Measurements from ENCODE around the gene NPLOC4. TPM values are rescaled to one million over a fixed set of nuclear protein-coding genes. Genes with fewer than 3 reads are reported as not detected.

Gene NPLOC4
- total RNA-seq, 4 donors from 2014 or later: 14.6 to 86.3 (median 30.9) TPM

GRCh38 chr17:81567191-81567590, 69.7 kb downstream of the NPLOC4 start:
- H3K27ac ChIP-seq: peak overlapping the region; percentile 72 to 80
- intact Hi-C loops (cut with DNase I; ENCODE audit: low total_unique reads): no loop called here
- peak overlapping the region in 1 of 2 donors; percentile 6 for H3K4me3 ChIP-seq
- peaks cover 17 to 21% of the 10 kb centered on the region in 2 donors for H3K4me1 ChIP-seq
- H3K9me3 ChIP-seq: no peaks in the 10 kb centered on the region
- H3K36me3 ChIP-seq: no peaks in the 10 kb centered on the region
- no peak for DNase-seq
- H3K27me3 ChIP-seq: no peaks in the 10 kb centered on the region
- TF ChIP-seq POLR2A (IDR thresholded peaks at IDR 0.05) (no peak), CTCF (IDR thresholded peaks at IDR 0.05) (no peak)

- no peaks in the 10 kb centered on the region for H3K36me3 ChIP-seq
- H3K9me3 ChIP-seq: no peaks in the 10 kb centered on the region
- peak; percentile 80 to 86 for DNase-seq
- no peak for TF ChIP-seq POLR2A (IDR thresholded peaks at IDR 0.05)
- no peak for TF ChIP-seq CTCF (IDR thresholded peaks at IDR 0.05)
- intact Hi-C loops (cut with DNase I; ENCODE audit: low total_unique reads): no loop called here
- H3K27me3 ChIP-seq: no peaks in the 10 kb centered on the region
- peak overlapping the region in 1 of 2 donors; percentile 6 for H3K4me3 ChIP-seq
- H3K4me1 ChIP-seq: peaks cover 17 to 21% of the 10 kb centered on the region in 2 donors
- peak overlapping the region; percentile 72 to 80 for H3K27ac ChIP-seq
These were observed 70.3 kb downstream of the NPLOC4 start for GRCh38 chr17:81566461-81567126.

GRCh38 chr17:81565231-81565630, 71.7 kb downstream of the NPLOC4 start:
- no peak overlapping the region for H3K4me3 ChIP-seq
- TF ChIP-seq POLR2A (IDR thresholded peaks at IDR 0.05) (no peak), CTCF (IDR thresholded peaks at IDR 0.05) (no peak)
- no peaks in the 10 kb centered on the region for H3K27me3 ChIP-seq
- peaks cover 17 to 21% of the 10 kb centered on the region in 2 donors for H3K4me1 ChIP-seq
- intact Hi-C loops (cut with DNase I; ENCODE audit: low total_unique reads): no loop called here
- no peaks in the 10 kb centered on the region for H3K9me3 ChIP-seq
- H3K36me3 ChIP-seq: no peaks in the 10 kb centered on the region
- peak overlapping the region; percentile 72 to 80 for H3K27ac ChIP-seq
- no peak for DNase-seq

- peaks cover 17 to 21% of the 10 kb centered on the region in 2 donors for H3K4me1 ChIP-seq
- intact Hi-C loops (cut with DNase I; ENCODE audit: low total_unique reads): no loop called here
These were observed 72.1 kb downstream of the NPLOC4 start for GRCh38 chr17:81564778-81565177.

More at GRCh38 chr17:81564778-81565177, 72.1 kb downstream of the NPLOC4 start:
- TF ChIP-seq CTCF (IDR thresholded peaks at IDR 0.05): no peak
- TF ChIP-seq POLR2A (IDR thresholded peaks at IDR 0.05): no peak
- Histone ChIP-seq H3K4me3 (no peak overlapping the region), H3K36me3 (no peaks in the 10 kb centered on the region), H3K27me3 (no peaks in the 10 kb centered on the region), H3K9me3 (no peaks in the 10 kb centered on the region), H3K27ac (peak overlapping the region in 1 of 2 donors; percentile 72)
- DNase-seq: no peak

All from uterus (tissue), 4 donors.